SJSA1 (cell line): ENCODE results near the gene KAZN. TPM values are rescaled to one million over a fixed set of nuclear protein-coding genes. Genes with fewer than 3 reads are reported as not detected.

Source experiments
- DNase-seq, 2 experiments: peaks; one replicate each; pipeline ENCODE4 v3.0.0-alpha.2; 2015 to 2020; ENCODE audit warnings: low spot score in 2 of 2, low read depth in 1 of 2
- H3K27ac ChIP-seq: fragments of 250-450 bp; sonication (Bioruptor Pico); 2 replicates; pipeline ENCODE4 v1.5.1; 2020; ENCODE audit warnings: mild to moderate bottlenecking, moderate library complexity
- H3K27me3 ChIP-seq: fragments of 250-450 bp; sonication (Bioruptor Pico); replicated peaks from 2 replicates; pipeline ENCODE4 v1.5.1; 2020; ENCODE audit warnings: mild to moderate bottlenecking, moderate library complexity
- H3K36me3 ChIP-seq: fragments of 250-450 bp; sonication (Bioruptor Pico); 2 replicates; pipeline ENCODE4 v1.5.1; 2020; ENCODE audit warnings: mild to moderate bottlenecking
- H3K4me1 ChIP-seq: fragments of 250-450 bp; sonication (Bioruptor Pico); replicated peaks from 2 replicates; pipeline ENCODE4 v1.6.1; 2021; ENCODE audit warnings: mild to moderate bottlenecking
- H3K4me3 ChIP-seq: fragments of 250-450 bp; sonication (Bioruptor Pico); 2 replicates; pipeline ENCODE4 v1.5.1; 2020; ENCODE audit warnings: mild to moderate bottlenecking
- H3K9me3 ChIP-seq: fragments of 250-450 bp; sonication (Bioruptor Pico); replicated peaks from 2 replicates; pipeline ENCODE4 v1.5.1; 2020; ENCODE audit warnings: mild to moderate bottlenecking
- total RNA-seq: library from RNA; depleted of rRNA; stranded (reverse); fragments of >200 nt; shearing (Covaris generic); gene quantifications from 2 replicates; pipeline ENCODE4 v1.2.3, GENCODE V29; 2014

Gene KAZN
- total RNA-seq, 1 experiment from 2014 or later, result 4.2 TPM

- Histone ChIP-seq H3K4me1 (no peaks in the 10 kb centered on the region), H3K9me3 (no peaks in the 10 kb centered on the region), H3K27me3 (no peaks in the 10 kb centered on the region), H3K27ac (no peak overlapping the region), H3K36me3 (no peaks in the 10 kb centered on the region), H3K4me3 (no peak overlapping the region)
- DNase-seq, result no peak
Measured at GRCh38 chr1:14987829-14988603, 389.5 kb downstream of the KAZN start.

- H3K27ac ChIP-seq, result no peak overlapping the region
- H3K36me3 ChIP-seq, result no peaks in the 10 kb centered on the region
- no peak overlapping the region for H3K4me3 ChIP-seq
- no peaks in the 10 kb centered on the region for H3K9me3 ChIP-seq
- no peak for DNase-seq
- no peaks in the 10 kb centered on the region for H3K27me3 ChIP-seq
- no peaks in the 10 kb centered on the region for H3K4me1 ChIP-seq
Measured at GRCh38 chr1:14988636-14989035, 390.2 kb downstream of the KAZN start.

- Histone ChIP-seq H3K36me3 (no peaks in the 10 kb centered on the region), H3K4me3 (no peak overlapping the region), H3K4me1 (no peaks in the 10 kb centered on the region), H3K27me3 (no peaks in the 10 kb centered on the region), H3K27ac (no peak overlapping the region), H3K9me3 (no peaks in the 10 kb centered on the region)
- DNase-seq, result no peak
Measured at GRCh38 chr1:14989931-14990728, 391.6 kb downstream of the KAZN start.

- H3K4me3 ChIP-seq, result no peak overlapping the region
- peaks cover 28% of the 10 kb centered on the region for H3K4me1 ChIP-seq
- no peak for DNase-seq
- H3K27ac ChIP-seq, result no peak overlapping the region
- no peaks in the 10 kb centered on the region for H3K36me3 ChIP-seq
- no peaks in the 10 kb centered on the region for H3K9me3 ChIP-seq
- no peaks in the 10 kb centered on the region for H3K27me3 ChIP-seq
Measured at GRCh38 chr1:14993414-14993813, 394.9 kb downstream of the KAZN start.

DNA sequence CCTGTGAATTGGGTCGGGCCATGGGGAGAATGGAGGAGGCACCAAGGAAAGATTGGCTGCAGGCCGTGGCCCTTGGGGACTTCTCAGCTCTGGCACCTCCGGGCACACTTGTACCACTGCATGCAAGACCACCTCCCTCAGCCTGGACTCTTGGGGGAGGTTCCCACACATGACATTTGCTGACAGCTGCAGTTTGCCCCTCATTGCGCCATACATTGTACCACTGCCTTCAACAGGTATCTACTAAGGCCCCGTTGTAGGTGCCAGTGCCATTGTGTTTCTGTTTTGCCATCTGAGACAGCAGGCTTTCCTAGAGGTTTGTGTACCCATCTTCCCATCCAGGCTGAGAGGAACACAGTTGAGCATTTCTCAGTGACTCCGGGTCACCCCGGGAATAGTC, 395.7 kb downstream of the KAZN start:
- no peak for DNase-seq
- H3K9me3 ChIP-seq, result no peaks in the 10 kb centered on the region
- H3K27me3 ChIP-seq, result no peaks in the 10 kb centered on the region
- H3K36me3 ChIP-seq, result no peaks in the 10 kb centered on the region
- H3K4me1 ChIP-seq, result peaks cover 32% of the 10 kb centered on the region
- H3K27ac ChIP-seq, result no peak overlapping the region
- H3K4me3 ChIP-seq, result no peak overlapping the region

GRCh38 chr1:14994841-14995437, 396.5 kb downstream of the KAZN start:
- Histone ChIP-seq H3K27me3 (no peaks in the 10 kb centered on the region), H3K4me3 (no peak overlapping the region), H3K4me1 (peaks cover 32% of the 10 kb centered on the region), H3K27ac (no peak overlapping the region), H3K9me3 (no peaks in the 10 kb centered on the region), H3K36me3 (no peaks in the 10 kb centered on the region)
- DNase-seq, result no peak

GRCh38 chr1:14996133-14997050, 397.9 kb downstream of the KAZN start:
- Histone ChIP-seq H3K36me3 (no peaks in the 10 kb centered on the region), H3K4me1 (peaks cover 32% of the 10 kb centered on the region), H3K27me3 (no peaks in the 10 kb centered on the region), H3K9me3 (no peaks in the 10 kb centered on the region), H3K4me3 (no peak overlapping the region), H3K27ac (peak overlapping the region; percentile 55)
- peak; percentile 77 to 83 for DNase-seq

- Histone ChIP-seq H3K4me3 (no peak overlapping the region), H3K36me3 (no peaks in the 10 kb centered on the region), H3K27me3 (no peaks in the 10 kb centered on the region), H3K4me1 (peaks cover 32% of the 10 kb centered on the region), H3K9me3 (no peaks in the 10 kb centered on the region), H3K27ac (peak overlapping the region; percentile 32; the same call in 1 of the 2 replicates)
- DNase-seq, result peak; percentile 47 to 59
Measured at GRCh38 chr1:14997646-14998276, 399.3 kb downstream of the KAZN start.

DNA sequence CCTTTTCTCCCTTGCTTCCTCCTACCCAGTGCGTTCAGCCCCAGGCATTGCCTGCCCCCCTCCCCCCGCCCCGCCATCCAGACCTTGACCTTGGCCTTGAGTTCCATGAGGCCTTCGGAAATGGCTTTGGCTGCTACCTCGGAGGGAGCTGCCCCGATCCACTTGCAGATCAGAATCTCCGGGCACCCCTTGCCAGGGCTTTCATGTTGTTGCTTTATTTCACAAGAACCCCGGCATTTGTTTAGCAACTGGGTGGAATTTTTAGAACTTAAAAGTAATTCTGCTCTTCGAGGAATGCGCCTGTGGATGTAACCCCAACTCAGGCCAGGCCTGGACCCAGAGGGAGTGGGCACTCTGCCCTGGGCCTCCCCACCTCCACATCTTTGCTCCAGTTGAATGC, 401.0 kb downstream of the KAZN start:
- no peaks in the 10 kb centered on the region for H3K27me3 ChIP-seq
- no peak overlapping the region for H3K27ac ChIP-seq
- peaks cover 32% of the 10 kb centered on the region for H3K4me1 ChIP-seq
- no peaks in the 10 kb centered on the region for H3K36me3 ChIP-seq
- DNase-seq, result no peak
- H3K9me3 ChIP-seq, result no peaks in the 10 kb centered on the region
- H3K4me3 ChIP-seq, result no peak overlapping the region

DNA sequence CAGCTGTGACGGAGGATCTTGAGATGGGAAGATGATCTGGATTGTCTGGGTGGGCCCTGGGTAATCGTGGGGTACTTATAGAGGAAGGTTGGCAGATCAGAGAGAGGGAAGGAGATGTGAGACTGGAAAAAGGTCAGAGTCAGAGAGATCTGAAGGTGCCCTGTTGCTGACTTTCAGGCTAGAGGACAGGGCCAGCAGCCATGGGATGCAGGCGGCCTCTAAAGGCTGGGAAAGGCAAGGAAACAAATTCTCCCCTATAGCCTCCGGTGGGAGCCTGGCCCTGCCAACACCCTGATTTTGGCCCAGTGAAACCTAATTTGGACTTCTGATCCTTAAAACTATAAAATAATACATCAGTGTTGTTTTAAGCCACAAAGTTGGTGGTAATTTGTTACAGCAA, 401.5 kb downstream of the KAZN start:
- Histone ChIP-seq H3K27me3 (no peaks in the 10 kb centered on the region), H3K27ac (no peak overlapping the region), H3K36me3 (no peaks in the 10 kb centered on the region), H3K4me1 (peaks cover 32% of the 10 kb centered on the region), H3K9me3 (no peaks in the 10 kb centered on the region), H3K4me3 (no peak overlapping the region)
- no peak for DNase-seq

- H3K36me3 ChIP-seq, result no peaks in the 10 kb centered on the region
- H3K4me3 ChIP-seq, result no peak overlapping the region
- peaks cover 30% of the 10 kb centered on the region for H3K4me1 ChIP-seq
- H3K27me3 ChIP-seq, result no peaks in the 10 kb centered on the region
- no peak for DNase-seq
- no peak overlapping the region for H3K27ac ChIP-seq
- H3K9me3 ChIP-seq, result no peaks in the 10 kb centered on the region
Measured at GRCh38 chr1:15000671-15001070, 402.2 kb downstream of the KAZN start.

DNA sequence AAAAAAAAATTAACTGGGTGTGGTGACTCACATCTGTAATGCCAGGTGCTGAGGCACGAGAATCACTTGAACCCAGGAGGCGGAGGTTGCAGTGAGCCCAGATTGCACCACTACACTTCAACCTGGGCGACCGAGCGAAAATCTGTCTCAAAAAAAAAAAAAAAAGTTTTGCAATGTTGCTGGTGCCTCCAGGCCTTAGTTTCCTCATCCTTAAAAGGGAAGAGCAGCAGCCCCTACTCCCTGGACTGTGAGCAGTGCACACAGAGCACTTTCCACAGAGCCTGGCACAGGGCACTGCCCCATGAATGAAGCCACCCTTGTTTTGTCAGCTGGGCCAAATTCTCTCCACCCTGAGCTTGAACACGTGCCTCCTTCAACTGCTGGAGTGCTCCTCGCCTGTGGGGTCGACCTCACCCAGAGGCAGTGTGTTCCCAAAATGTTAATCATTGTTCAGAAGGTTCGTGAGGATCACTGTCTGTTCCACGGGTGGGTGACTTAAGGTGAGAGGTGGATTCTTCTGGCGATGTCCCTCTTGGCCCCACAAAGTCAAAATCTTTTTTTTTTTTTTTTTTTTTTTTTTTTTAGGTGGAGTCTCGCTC, 402.9 kb downstream of the KAZN start:
- no peak for DNase-seq
- H3K4me1 ChIP-seq, result peaks cover 23% of the 10 kb centered on the region
- no peaks in the 10 kb centered on the region for H3K36me3 ChIP-seq
- H3K4me3 ChIP-seq, result no peak overlapping the region
- no peaks in the 10 kb centered on the region for H3K27me3 ChIP-seq
- no peak overlapping the region for H3K27ac ChIP-seq
- no peaks in the 10 kb centered on the region for H3K9me3 ChIP-seq

DNA sequence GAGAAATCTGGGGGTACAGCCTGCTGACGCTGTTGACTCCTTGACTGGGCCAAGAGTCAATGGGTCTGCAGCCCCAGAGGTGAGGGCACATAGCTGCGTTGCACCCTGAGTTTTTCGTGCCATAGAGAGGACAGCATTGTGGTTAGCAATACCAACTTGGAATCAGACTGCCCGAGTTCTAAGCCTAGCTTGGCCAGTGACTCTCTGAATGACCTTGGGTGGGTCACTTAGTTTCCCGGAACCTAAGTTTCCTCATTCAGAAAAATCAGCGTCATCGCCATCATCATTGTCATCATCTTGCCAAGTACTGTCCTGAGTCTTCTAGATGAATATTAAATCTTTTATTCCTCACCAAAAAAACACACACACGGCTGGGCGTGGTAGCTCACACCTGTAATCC, 403.8 kb downstream of the KAZN start:
- no peak overlapping the region for H3K27ac ChIP-seq
- no peaks in the 10 kb centered on the region for H3K9me3 ChIP-seq
- peaks cover 15% of the 10 kb centered on the region for H3K4me1 ChIP-seq
- H3K4me3 ChIP-seq, result no peak overlapping the region
- no peak for DNase-seq
- no peaks in the 10 kb centered on the region for H3K36me3 ChIP-seq
- no peaks in the 10 kb centered on the region for H3K27me3 ChIP-seq
